ENCODE results near the gene PSME2.

- TF ChIP-seq CTCF (IDR thresholded peaks at IDR 0.05; ENCODE audit: poor library complexity) (no peak), EZH2phosphoT487 (IDR thresholded peaks at IDR 0.05; ENCODE audit: low read depth, severe bottlenecking, unreplicated experiment) (no peak)
These were observed 16.9 kb downstream of the PSME2 start for GRCh38 chr14:24129410-24129998.

All from hepatocyte (in vitro differentiated cells).